Measurements from ENCODE around the gene TBC1D22A.

The TBC1D22A gene

DNA sequence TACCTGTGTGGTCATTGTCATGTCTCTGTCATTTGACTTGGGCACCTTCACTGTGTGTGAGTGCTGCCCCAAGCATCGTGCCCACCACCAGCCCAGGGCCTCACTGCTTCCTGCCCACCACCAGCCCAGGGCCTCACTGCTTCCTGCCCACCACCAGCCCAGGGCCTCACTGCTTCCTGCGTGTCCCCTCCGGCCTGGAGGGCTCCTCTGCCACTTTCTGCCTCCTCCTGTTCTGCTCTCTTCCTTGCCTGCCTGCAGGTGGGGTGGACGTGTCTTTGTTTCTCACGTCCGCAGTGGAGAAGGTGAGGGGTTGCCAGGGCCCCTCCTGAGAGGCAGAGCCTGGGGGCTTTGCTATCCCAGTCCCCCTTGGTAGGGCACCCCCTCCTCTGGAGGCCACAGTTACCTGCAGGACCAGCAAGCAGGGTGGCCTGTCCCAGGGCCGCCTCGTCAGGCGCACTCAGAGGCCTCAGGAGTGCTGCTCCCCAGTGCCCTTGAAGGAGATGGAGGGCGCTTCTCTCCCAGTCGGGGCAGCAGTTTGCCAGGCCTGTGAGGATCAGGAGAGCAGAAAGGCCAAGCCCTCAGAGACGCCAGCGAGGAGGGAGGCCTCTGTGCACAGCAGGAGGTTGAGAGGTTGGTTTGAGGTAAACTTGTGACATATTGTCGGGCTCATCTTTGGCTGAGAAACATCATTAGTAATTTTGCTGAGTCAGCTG lies 290.7 kb downstream of the TBC1D22A start:
- no peak for DNase-seq

DNA sequence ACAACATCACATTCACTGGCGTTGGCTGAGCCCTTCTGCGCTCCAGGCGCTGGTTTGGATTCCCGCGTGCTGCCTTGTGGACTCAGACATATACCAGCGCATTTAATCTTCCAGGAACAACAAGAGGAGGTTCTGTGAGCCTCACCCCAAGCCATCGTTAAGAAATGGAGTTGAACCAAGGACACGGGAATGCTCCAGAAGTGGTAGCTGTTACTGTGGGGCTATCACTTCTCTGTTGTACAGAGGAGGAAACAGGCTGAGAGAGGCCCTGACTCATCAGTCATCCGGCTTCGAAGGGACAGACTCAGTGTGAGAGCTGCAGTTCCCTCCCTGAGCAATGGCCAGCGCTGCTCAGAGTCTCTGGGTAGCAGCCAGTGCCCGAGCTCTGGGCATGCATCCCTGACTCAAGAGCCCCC lies 291.3 kb downstream of the TBC1D22A start:
- DNase-seq, result no peak

DNA sequence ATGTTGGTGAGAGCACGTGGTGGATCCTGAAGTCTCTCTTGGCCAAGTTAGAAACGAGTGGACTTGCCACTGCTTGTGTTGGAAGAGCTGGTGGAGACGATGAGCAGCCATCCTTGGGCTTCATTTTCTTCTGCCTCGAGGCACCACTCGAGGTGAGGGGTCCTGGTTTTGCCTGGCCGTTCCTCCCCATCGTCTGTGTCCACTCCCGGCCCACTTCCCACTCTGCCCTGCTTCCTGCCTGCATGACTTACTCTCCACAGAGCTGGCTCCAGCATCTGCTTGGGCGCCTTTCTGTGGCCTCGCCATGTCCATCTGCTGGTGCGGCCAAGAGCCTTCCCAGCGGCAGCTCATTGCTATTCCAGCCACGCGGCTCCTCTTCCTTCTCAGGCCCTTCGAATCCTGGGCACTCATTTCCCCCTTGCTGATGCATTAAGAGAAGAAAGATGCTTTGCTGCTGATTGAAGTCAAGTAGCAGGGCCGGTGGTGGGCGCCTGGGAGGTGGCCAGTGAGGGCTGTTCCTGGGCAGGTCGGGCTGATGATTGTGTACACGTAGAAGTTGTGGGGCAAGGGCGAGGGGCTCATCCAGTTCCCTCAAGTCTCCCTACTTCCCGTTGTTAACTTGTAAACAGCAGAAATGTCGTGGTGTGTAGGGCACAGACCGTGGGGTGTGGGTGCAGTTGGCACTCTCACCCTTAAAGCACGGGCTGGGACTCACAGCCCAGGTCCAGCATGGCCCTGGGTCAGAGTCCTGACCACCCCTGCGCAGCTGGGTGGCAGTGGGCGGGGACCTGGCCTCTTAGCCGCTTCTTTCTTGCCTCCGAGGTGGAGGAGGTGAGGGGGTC lies 292.0 kb downstream of the TBC1D22A start:
- no peak for DNase-seq

DNA sequence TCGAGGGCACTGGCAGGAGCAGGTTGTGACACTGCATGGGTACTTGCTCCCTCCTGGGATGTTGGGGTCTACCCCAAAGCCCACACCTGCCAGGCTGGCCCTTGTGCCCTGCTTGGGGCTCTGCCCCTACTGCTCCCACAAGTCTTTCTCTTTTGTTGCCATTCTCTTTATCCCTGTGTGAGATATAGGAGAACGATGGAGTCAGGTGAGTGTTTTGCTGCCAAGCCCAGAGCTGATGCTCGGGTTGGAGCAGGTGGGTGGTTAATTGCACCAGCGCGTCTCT lies 292.6 kb downstream of the TBC1D22A start:
- DNase-seq, result no peak

DNA sequence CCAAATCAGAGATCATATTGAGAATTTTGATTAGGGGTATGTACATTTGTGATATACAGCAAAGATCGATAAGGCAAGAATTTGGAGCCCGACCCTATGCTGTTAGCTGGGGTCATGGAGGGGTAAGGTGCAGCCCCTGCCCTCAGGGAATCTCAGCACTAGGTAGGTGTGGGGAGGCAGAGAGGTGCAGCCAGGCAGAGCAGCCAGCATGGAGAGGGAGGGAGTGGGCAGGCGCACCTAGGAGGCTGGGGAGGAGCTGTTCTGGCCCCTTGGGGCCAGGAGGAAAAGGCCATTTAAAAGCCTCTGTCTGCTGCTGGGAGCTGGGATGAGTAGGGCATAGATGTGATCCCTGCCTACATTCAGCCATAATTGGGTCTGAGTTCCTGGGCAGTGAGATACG lies 293.0 kb downstream of the TBC1D22A start:
- no peak for DNase-seq

DNA sequence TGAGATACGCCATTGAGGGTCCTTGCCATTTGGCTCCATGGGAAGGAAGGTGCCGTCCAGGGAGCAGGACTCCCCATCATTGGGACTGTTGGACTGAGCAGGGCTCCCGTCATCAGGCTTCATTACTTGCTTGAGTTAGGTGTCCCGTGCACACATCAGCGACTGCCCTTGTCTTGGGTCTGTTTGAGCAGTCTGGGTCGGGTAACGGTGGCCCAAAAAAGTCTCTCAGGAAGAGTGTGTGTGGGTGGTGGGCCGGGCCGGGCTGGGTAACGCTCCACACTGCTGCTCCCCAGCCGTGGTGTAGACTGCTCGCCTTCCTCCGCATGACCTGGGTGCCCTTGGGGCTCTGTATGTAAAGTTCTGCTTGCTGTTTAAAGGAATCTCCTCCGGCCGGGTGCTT lies 293.5 kb downstream of the TBC1D22A start:
- DNase-seq, result no peak

DNA sequence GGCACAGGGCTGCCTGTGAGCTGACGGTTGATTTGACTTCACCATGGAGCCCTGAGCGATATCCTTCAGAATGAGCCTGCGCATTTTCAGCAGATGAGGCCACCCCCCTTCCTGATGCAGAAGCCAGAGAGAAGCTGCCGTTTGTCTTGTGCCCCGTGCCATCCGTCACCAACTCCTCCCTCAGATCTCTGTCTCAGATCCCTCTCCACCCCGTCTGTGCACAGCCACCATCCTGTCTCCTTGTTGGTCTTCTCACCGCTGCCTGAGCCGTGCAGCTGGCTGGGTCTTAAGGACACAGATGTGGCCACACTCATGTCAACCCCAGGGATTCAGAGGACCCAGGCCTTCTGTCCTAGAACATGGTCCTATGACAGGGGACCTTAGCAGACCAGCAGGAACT lies 293.9 kb downstream of the TBC1D22A start:
- DNase-seq, result no peak

DNA sequence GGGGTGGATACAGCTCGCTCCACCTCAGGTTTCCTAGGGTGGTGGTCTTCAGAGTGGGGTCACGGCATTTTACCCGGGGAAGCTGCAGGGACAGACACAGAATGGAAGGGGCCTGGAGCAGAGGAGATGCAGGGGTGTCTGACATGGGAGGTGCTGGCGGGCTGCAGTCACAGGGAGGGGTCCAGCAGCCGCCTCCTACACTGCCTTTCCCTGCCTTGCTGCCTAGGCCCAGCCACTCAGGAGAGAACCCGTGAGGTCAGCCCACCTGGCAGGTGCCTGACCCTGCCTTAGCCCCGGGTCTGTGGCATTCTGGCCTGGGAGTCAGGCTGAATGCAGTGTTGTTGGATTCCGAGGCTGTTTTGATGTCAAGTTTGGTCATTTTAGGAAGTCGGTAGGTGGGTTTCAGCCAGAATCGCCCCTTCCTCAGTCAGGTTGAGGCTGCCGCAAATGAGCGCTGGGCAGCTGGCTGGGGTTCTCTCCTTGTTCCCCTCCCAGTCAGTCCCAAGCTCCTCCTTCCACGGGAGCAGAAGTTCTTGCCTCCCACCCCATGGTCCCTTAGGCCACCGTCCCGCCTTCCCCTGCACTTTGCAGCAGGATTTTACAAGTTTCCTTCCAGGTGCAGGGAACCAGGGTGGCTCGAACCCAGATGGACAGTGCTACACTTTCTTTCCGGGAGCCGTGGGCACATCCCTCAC lies 294.5 kb downstream of the TBC1D22A start:
- no peak for DNase-seq

DNA sequence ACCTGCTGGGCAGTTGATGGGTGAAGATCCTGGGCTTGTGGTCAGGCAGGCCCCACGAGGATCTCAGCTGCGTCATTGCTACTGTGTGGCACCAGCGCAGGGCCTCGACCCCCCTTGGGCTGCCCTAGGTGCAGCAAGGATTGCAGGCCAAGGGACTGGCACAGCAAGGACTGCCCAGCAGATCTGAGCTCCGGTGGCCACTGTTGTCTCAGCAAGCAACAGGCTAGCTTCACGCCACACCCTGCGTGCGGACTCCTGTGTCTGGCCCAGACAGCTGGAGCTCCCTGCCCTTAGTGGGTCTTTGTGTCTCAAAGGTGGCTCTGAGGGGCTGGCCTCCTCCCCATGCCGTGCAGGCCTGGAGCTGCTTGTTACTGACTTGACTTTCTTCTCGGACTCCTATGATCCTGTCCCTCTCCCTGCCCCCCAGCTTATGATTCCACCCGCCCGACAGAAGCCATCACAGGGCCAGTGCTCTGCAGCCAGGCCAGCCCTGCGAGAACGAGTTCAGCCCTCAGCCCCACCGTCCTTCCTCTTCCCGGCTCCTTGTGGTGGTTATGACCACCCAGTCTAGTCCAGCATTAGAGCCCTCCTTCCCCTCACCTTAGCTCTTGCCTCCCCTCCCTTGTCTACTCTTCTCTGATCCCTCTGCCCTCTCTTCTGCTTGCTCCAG lies 295.6 kb downstream of the TBC1D22A start:
- DNase-seq, result no peak

DNA sequence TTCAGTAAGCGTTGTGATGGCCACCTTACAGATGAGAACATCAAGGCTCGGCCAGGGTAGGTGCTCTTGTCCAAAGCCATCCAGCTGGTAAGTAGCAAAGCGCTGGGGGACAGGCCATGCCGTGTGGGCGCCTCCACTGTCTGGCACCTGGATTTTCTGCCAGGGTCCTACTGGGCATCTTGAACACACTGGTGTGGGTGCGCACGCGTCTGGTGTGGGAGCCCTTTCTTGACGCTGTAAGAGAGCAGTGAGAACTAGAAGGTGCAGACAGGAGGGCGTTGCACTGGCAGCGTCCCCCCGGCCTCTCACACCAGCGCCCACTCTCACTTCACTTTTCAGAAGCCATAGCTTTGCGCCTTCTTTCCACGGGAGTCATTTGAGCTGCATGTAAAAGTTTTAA lies 296.6 kb downstream of the TBC1D22A start:
- no peak for DNase-seq

DNA sequence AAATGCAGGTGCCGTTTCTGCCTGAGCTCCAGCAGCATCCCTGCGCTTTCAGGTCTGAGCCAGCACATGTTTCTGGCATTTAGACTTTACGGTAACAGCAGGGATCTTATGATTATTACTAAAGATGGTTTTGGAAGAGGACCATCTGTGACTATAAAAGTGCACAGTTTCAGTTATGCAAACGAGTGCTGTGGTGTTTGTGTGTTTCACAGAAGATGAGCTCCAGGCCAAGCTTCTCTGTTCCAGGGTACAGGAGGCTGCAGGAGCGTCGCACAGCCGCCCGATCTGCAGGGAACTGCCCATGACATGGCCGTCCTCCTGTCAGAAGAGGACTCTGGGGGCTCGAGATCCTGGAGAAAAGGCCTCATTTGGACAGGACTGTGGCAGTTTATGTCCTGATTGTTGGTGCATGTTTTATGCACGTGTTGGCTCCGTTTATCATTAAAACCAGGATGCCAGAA lies 297.3 kb downstream of the TBC1D22A start:
- no peak for DNase-seq

DNA sequence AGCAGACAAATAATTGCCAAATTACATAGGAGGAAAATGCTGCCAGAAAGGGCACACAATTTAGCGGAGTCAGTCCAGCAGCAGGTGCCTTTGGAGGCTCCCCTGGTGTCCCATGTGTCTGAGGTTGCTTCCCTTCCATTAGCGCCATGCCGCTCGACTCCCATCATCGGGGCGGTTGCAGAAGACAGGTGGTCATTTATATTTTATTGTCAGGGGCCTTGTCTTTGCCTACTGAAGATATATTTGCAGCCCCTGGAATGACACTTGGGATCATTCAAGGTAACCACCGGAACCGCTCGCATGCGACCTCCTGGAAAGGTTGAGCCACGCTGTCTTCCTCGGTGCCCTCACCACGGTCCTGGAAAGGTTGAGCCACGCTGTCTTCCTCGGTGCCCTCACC lies 298.3 kb downstream of the TBC1D22A start:
- no peak for DNase-seq

DNA sequence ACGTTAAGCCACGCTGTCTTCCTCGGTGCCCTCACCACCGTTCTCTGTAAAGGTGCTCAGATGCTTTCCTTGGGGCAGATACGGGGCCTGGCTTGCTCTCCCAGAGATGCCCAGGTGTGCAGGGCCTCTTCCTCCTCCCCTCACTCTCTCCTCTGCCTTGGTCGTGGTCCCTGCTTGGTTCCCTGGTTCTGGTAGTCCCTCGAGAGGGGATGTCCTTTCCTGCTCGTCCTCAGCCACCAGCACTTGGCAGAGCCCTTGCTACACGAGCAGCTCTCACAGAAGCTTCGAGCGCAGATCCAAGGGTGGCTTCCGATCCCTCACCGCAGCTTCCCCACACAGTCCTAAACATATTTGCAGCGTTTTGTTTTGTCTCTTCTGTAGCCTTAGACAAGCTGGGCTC lies 298.8 kb downstream of the TBC1D22A start:
- DNase-seq, result no peak

DNA sequence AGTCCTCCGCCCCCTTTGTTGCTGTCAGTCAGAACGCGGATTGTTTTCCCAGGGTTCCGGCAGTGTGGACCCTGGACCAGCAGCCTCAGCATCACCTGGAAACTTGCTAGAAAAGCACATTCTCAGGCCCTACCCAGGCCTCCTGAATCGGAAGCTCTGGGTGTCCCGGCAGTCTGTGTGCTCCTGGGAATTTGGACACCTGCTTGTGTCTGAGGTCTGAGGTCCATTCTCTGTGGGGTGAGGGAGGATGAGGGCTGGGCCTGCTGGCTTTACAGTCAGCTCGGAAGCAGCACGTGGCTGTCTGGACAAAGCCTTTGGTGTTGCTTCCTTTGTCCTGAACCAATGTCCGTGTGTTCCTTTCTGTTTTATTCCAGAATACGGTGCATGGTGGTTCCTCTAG lies 299.7 kb downstream of the TBC1D22A start:
- no peak for DNase-seq

DNA sequence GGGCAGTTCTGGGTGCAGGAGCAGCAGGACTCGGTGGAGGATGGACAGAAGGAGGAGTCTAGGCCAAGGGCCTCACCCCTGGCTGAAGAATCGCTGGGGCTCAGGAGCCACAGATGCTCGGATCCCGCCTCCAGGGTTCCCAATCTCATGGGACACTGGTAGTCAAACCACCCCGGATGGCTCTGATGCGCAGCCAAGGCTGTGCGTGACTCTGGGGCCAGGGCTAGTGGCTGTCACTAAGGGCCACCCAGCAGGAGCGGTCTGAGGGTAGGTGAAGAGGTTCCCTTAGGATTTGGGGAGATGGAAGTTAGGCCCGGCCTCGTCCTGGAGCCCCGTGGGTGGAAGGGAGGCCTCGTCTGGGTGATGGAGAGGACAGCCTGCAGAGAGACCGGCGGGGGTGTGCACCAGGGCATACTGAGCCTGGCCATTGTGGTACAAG lies 300.6 kb downstream of the TBC1D22A start:
- no peak for DNase-seq

DNA sequence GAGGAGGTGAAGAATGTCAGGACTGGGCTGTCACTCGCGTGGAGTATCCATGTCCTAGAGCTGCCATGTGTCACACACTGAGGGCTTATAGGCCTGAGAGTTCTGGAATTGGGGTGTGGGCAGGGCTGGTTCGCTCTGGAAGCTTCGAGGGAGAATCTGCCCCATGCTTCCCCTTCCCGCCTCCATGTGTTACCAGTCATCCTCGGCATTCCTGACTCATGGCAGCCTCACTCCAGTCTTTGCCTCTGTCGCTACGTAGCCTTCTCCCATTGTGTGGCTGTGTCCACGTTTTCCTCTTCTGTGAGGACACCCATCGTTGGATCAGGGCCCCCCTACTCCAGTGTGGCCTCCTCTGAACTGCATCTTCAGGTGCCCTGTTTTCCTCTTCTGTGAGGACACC lies 301.2 kb downstream of the TBC1D22A start:
- no peak for DNase-seq

DNA sequence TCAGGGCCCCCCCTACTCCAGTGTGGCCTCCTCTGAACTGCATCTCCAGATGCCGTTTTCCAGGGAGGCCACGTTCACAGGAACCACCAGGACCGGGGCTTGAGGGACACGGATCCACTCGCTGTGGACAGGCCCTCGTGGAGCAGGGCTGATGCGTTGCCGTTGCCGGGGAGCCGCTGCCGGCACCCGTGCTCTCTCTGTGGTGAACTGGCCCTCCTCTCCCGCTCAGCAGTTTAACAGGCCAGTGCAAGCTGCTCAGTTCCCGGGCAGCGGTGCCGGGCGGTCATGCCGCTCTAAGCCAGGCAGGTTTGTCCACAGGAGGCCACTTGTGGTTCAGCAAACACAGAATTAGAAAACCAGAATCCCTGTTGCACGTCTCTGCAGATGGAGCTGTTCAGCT lies 301.6 kb downstream of the TBC1D22A start:
- DNase-seq, result no peak

DNA sequence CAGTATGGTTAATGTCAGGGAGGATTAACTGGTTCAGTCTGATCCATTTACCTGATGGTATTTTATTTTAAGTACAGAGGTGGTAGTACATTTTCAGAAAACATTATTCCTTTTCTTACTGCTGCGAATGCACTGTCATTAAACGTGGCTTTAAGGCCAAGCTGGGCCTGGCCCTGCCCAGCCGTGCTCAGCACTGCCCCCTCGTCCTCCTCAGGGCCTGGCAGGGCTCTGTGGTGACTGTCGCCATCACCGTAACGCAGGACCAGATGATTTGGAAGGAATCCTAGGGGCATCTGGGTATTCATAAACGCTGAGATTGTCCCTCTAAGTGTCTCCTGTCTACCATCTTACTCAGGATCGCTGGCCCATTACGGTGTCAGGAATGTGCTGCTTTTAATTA lies 302.0 kb downstream of the TBC1D22A start:
- no peak for DNase-seq

DNA sequence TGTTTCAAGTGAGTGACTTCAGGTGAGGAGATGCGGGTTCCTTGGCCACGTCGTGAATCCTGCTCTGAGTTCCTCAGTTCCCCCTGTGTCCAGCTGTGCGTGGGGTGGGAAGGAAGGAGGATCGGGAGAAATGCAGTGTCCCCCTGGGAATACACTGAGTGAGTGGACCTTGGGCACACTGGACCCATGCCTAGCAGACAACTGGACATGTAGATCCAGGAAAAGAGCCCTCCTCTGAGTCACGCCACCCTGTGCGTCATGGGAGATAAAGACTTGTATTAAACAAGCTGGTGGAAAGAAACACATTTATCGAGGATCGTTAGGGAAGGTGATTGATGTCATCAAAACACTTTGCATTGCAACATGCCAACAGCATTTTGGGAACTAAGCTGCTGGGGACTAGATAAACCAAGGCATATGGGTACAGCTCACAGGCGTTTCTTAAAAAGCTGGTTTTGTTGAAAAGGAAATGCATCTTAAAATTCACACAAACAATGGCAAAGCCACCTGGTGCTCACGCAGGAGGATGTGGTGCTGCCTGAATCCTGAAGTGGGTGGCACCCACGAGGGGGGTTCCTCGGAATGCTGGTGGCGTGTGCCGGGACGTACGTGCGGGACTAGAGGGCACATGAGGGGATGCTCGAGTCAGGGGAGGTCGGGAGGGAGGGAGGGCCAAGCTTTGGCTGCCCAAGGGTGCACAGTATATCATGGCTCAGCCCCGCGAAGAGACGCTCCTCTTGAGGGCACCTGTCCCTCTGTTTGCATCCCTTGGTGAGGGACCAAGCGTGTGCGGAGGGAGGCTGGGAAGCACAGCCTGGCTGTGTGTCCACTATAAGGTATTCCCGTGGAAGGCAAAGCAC lies 303.5 kb downstream of the TBC1D22A start:
- DNase-seq, result no peak

DNA sequence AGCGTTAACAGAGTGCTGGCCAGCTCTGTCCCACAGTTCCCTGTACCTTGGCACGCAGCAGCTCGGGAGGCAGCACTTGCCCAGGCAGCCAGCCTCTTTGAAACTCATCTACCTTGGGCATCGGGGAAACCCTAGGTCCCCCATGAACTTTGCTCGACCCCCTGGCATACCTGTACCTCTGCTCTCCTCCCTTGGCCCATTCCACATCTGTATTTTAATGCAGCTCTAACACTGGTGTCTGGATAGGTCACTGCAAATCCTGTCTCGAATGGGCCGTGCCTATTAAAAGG lies 304.1 kb downstream of the TBC1D22A start:
- DNase-seq, result no peak

DNA sequence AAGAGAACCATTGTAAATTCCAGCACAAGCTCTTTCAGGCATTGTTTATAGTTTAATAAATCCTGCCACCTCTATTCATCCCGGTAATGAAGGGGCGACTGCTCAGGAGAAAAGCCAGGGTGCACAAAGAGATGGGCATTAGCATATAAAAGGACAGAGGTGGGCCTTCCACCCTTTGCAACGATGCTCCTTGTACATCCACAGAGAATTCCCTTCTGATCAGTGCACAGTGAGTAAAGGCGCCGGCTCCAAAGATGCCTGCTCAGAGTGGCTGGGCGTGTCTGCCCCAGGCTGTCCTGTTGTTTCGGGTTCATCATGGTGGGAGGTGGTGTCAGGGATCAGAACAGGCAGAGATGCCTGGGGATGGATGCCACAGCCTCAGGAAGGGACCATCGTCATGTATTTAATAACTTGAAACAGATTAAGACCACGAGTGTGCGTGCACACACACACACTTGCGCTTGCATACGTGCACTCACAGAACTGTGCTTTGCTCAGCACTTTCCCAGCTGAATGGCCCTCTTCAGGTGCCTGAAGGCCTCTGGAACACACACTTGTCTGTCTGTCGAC lies 305.0 kb downstream of the TBC1D22A start:
- no peak for DNase-seq

DNA sequence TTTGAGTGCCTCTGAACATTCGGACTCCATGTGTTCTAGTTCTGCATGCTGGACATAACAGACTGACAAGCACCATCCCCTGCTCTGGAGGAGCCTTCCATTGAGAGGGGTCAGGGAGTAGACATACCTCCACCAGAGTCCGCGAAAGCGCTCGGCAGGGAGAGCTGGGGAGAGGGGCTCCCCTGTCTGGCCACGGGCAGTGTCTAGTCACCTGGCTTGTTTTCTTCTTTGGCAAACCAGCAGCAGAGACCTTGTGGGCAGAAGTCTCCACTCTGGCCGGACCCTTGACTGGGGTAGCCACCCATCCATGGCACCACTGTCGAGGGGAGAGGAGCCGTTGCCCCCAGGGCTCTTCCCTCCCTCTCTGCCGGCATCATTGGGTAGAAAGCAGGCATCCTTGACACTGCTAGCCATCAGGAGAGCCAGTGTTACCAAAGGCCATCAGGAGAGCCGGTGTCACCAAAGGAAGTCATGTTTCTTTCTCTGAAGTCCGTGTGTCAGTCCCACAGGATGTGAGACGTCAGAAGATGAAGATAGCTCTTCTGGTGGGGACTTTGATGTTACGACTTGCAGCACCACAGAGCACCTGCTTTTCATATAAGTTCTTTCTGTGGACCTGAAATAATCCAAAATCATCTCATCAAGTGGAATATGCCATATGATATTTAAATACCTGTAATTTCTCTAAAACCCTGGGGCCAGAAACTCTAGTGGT lies 305.6 kb downstream of the TBC1D22A start:
- DNase-seq, result no peak

Data from NCI-H226 (cell line).